ENCODE measurements around the gene DGCR2.

- no peak for TF ChIP-seq CTCF (IDR thresholded peaks at IDR 0.05)
- no peak for TF ChIP-seq POLR2A (IDR thresholded peaks at IDR 0.05)
Measured at GRCh38 chr22:19014886-19015285, 107.3 kb downstream of the DGCR2 start.
